Loucy (cell line): Measurements from ENCODE around the gene ZBTB32.

ENCODE experiments used
- H2AFZ ChIP-seq: fragments of 200-600 bp; sonication (generic); 2 replicates; pipeline ENCODE4 v1.6.0; 2016; ENCODE audit warnings: antibody characterized with exemption, mild to moderate bottlenecking, low read length, moderate library complexity
- H3F3A ChIP-seq: fragments of 200-600 bp; 2 replicates; pipeline ENCODE4 v1.6.0; 2016; ENCODE audit warnings: antibody characterized with exemption, low read depth, mild to moderate bottlenecking
- H3K27me3 ChIP-seq: fragments of 200-600 bp; sonication (generic); 2 replicates; pipeline ENCODE4 v1.6.1; 2014; ENCODE audit warnings: low read length, mild to moderate bottlenecking; ENCODE audit not compliant: insufficient read depth, poor library complexity, severe bottlenecking
- H3K36me3 ChIP-seq: fragments of 200-600 bp; sonication (generic); 2 replicates; pipeline ENCODE4 v1.6.1; 2016; ENCODE audit warnings: low read length; ENCODE audit not compliant: insufficient read depth
- H3K4me1 ChIP-seq: fragments of 200-600 bp; sonication (generic); 2 replicates; pipeline ENCODE4 v1.5.1; 2014; ENCODE audit warnings: low read length, mild to moderate bottlenecking; ENCODE audit not compliant: insufficient read depth, poor library complexity, severe bottlenecking
- H3K4me2 ChIP-seq: fragments of 200-600 bp; sonication (generic); 2 replicates; pipeline ENCODE4 v1.6.0; 2014; ENCODE audit warnings: antibody characterized with exemption, low read length, low read depth, mild to moderate bottlenecking; ENCODE audit not compliant: poor library complexity, severe bottlenecking
- H3K4me3 ChIP-seq: fragments of 200-600 bp; sonication (generic); 2 replicates; pipeline ENCODE4 v1.5.1; 2014; ENCODE audit warnings: low read length, mild to moderate bottlenecking, mixed read lengths; ENCODE audit not compliant: poor library complexity, severe bottlenecking
- H3K79me2 ChIP-seq: fragments of 200-600 bp; sonication (generic); 2 replicates; pipeline ENCODE4 v1.6.1; 2014; ENCODE audit warnings: low read length; ENCODE audit not compliant: insufficient read depth
- H3K9ac ChIP-seq: fragments of 200-600 bp; sonication (generic); 2 replicates; pipeline ENCODE4 v1.6.0; 2014; ENCODE audit warnings: mild to moderate bottlenecking, low read depth, low read length, moderate library complexity; ENCODE audit not compliant: poor library complexity, severe bottlenecking
- H3K9me2 ChIP-seq: fragments of 200-600 bp; sonication (generic); replicated peaks from 2 replicates; pipeline ENCODE4 v1.6.1; 2016; ENCODE audit warnings: low read depth, low read length, mixed read lengths
- H3K9me3 ChIP-seq: fragments of 200-600 bp; sonication (generic); 2 replicates; pipeline ENCODE4 v1.6.1; 2014; ENCODE audit warnings: mild to moderate bottlenecking, antibody characterized with exemption, low read length, low read depth; ENCODE audit not compliant: insufficient read depth
- H4K20me1 ChIP-seq: fragments of 200-600 bp; sonication (generic); 2 replicates; pipeline ENCODE4 v1.6.0; 2014; ENCODE audit warnings: antibody characterized with exemption, low read length, mild to moderate bottlenecking; ENCODE audit not compliant: insufficient read depth, poor library complexity, severe bottlenecking
- CTCF ChIP-seq: fragments of 200-600 bp; sonication (generic); conservative IDR thresholded peaks from 2 replicates; pipeline ENCODE4 v1.5.1; 2014; ENCODE audit warnings: mild to moderate bottlenecking, antibody characterized with exemption, low read length
- EZH2phosphoT487 ChIP-seq: fragments of 200-600 bp; IDR thresholded peaks from 2 replicates; pipeline ENCODE4 v1.6.1; 2018; ENCODE audit warnings: antibody characterized with exemption, mild to moderate bottlenecking, moderate library complexity, borderline replicate concordance

Gene ZBTB32

GRCh38 chr19:35729021-35729420, 24.7 kb downstream of the ZBTB32 start:
- H4K20me1 ChIP-seq = no peaks in the 10 kb centered on the region
- no peak overlapping the region for H3K9ac ChIP-seq
- H3K9me2 ChIP-seq = no peaks in the 10 kb centered on the region
- no peak overlapping the region for H2AFZ ChIP-seq
- H3K36me3 ChIP-seq = peaks cover 69% of the 10 kb centered on the region; the same call in 1 of the 2 replicates
- no peaks in the 10 kb centered on the region for H3K4me1 ChIP-seq
- TF ChIP-seq EZH2phosphoT487 (no peak), CTCF (no peak)
- no peaks in the 10 kb centered on the region for H3K79me2 ChIP-seq
- H3K4me3 ChIP-seq = no peak overlapping the region
- no peaks in the 10 kb centered on the region for H3K9me3 ChIP-seq
- no peaks in the 10 kb centered on the region for H3F3A ChIP-seq
- H3K27me3 ChIP-seq = no peaks in the 10 kb centered on the region
- no peak overlapping the region for H3K4me2 ChIP-seq

GRCh38 chr19:35729763-35730162, 25.4 kb downstream of the ZBTB32 start:
- H3K4me1 ChIP-seq = no peaks in the 10 kb centered on the region
- H3K36me3 ChIP-seq = peaks cover 62% of the 10 kb centered on the region; the same call in 1 of the 2 replicates
- no peaks in the 10 kb centered on the region for H3K79me2 ChIP-seq
- no peaks in the 10 kb centered on the region for H4K20me1 ChIP-seq
- H2AFZ ChIP-seq = no peak overlapping the region
- H3K9me2 ChIP-seq = no peaks in the 10 kb centered on the region
- no peaks in the 10 kb centered on the region for H3F3A ChIP-seq
- H3K4me2 ChIP-seq = no peak overlapping the region
- H3K9me3 ChIP-seq = no peaks in the 10 kb centered on the region
- no peak overlapping the region for H3K9ac ChIP-seq
- H3K4me3 ChIP-seq = no peak overlapping the region
- no peak for TF ChIP-seq EZH2phosphoT487
- no peak for TF ChIP-seq CTCF
- no peaks in the 10 kb centered on the region for H3K27me3 ChIP-seq

- Histone ChIP-seq H3K9ac (no peak overlapping the region), H3K9me3 (no peaks in the 10 kb centered on the region), H3K36me3 (peaks cover 56% of the 10 kb centered on the region; the same call in 1 of the 2 replicates), H3K4me1 (no peaks in the 10 kb centered on the region), H3K4me3 (no peak overlapping the region), H2AFZ (no peak overlapping the region), H3K79me2 (no peaks in the 10 kb centered on the region), H3K27me3 (no peaks in the 10 kb centered on the region), H3K4me2 (no peak overlapping the region), H4K20me1 (no peaks in the 10 kb centered on the region), H3F3A (no peaks in the 10 kb centered on the region), H3K9me2 (no peaks in the 10 kb centered on the region)
- TF ChIP-seq EZH2phosphoT487 = no peak
- no peak for TF ChIP-seq CTCF
Measured at GRCh38 chr19:35730326-35730725, 26.0 kb downstream of the ZBTB32 start.
